Endothelial cell of umbilical vein (primary cell): ENCODE data around the gene NTRK1. TPM values are rescaled to one million over a fixed set of nuclear protein-coding genes. Genes with fewer than 3 reads are reported as not detected.

Source experiments
- BruUV-seq: library from RNA; stranded (reverse); fragments of 400-500 nt; replicated peaks from 2 replicates; lab custom pipeline; 2021; lab: Mats Ljungman, UMichigan
- CTCF ChIA-PET: fragments of 300-600, 350-600 bp; sonication (Branson Sonifier 250); formaldehyde crosslinking; loops from one replicate; lab custom pipeline; 2021; ENCODE audit warnings: antibody characterized with exemption, inconsistent platforms; lab: Charles Lee
- POLR2A ChIA-PET: fragments of 300-600, 350-600 bp; sonication (Branson Sonifier 250); formaldehyde crosslinking; loops from one replicate; lab custom pipeline; 2021; ENCODE audit warnings: antibody characterized with exemption, inconsistent platforms; lab: Charles Lee
- DNase-seq: peaks from one replicate; pipeline ENCODE4 v3.0.0-alpha.2; 2011; ENCODE audit warnings: low read depth, low spot score
- FAIRE-seq: peaks from 2 replicates; lab custom pipeline; 2011; peaks lifted over from hg19 to GRCh38; lab: Jason Lieb, UNC
- H2AFZ ChIP-seq: 2 replicates; pipeline ENCODE4 v1.6.0; 2012; ENCODE audit warnings: low read depth, low read length, control low read depth, inconsistent platforms
- H3K27ac ChIP-seq: 2 replicates; pipeline ENCODE4 v1.5.1; 2011; ENCODE audit warnings: low read depth, mild to moderate bottlenecking, control low read depth, low read length, moderate library complexity; ENCODE audit not compliant: insufficient read depth
- H3K27me3 ChIP-seq, 2 experiments: 2 replicates each; pipeline versions ENCODE4 v1.6.0 to v1.6.1; 2011; ENCODE audit warnings: low read length in 2 of 2, mixed read lengths in 1 of 2; ENCODE audit not compliant: control insufficient read depth in 2 of 2, insufficient read depth in 2 of 2
- H3K36me3 ChIP-seq, 2 experiments: 2 replicates in 1 of 2; 3 replicates in 1 of 2; pipeline ENCODE4 v1.5.1; 2011; ENCODE audit warnings: low read length in 2 of 2, mild to moderate bottlenecking in 1 of 2, moderate library complexity in 1 of 2; ENCODE audit not compliant: control insufficient read depth in 2 of 2, insufficient read depth in 2 of 2; ENCODE audit errors: extremely low read depth in 1 of 2
- H3K4me1 ChIP-seq: 3 replicates; pipeline ENCODE4 v1.5.1; 2011; ENCODE audit warnings: mild to moderate bottlenecking, low read length; ENCODE audit not compliant: control insufficient read depth, insufficient read depth; ENCODE audit errors: extremely low read depth
- H3K4me2 ChIP-seq: 2 replicates; pipeline ENCODE4 v1.6.1; 2011; ENCODE audit warnings: low read length, control low read depth, mixed read lengths; ENCODE audit not compliant: insufficient read depth
- H3K4me3 ChIP-seq, 3 experiments: fragments of 200-600 bp in 1 of 3; sonication (generic), shearing (Covaris generic) in 1 of 3; replicated peaks in 1 of 3; 2 replicates each; pipeline ENCODE4 v1.5.1; 2011 to 2016; ENCODE audit warnings: control low read depth in 3 of 3, low read length in 3 of 3, mild to moderate bottlenecking in 2 of 3, inconsistent platforms in 1 of 3, low read depth in 1 of 3, moderate library complexity in 1 of 3; ENCODE audit not compliant: insufficient read depth in 1 of 3
- H3K79me2 ChIP-seq: 2 replicates; pipeline ENCODE4 v1.6.0; 2012; ENCODE audit warnings: low read length, inconsistent platforms; ENCODE audit not compliant: control insufficient read depth, insufficient read depth
- H3K9ac ChIP-seq: replicated peaks from 2 replicates; pipeline ENCODE3; 2011; ENCODE audit warnings: low read length, control low read depth; ENCODE audit not compliant: insufficient read depth; ENCODE audit errors: extremely low read depth
- H3K9me1 ChIP-seq: replicated peaks from 3 replicates; pipeline ENCODE4 v1.6.0; 2011; ENCODE audit warnings: mild to moderate bottlenecking, low read length; ENCODE audit not compliant: control insufficient read depth, insufficient read depth; ENCODE audit errors: extremely low read depth
- H3K9me3 ChIP-seq: replicated peaks from 2 replicates; pipeline ENCODE4 v1.5.1; 2012; ENCODE audit warnings: low read length, inconsistent platforms; ENCODE audit not compliant: control insufficient read depth, insufficient read depth
- H4K20me1 ChIP-seq: replicated peaks from 2 replicates; pipeline ENCODE3; 2011; ENCODE audit warnings: mild to moderate bottlenecking, low read length; ENCODE audit not compliant: control insufficient read depth, insufficient read depth; ENCODE audit errors: extremely low read depth
- CTCF ChIP-seq, 2 donors: IDR thresholded peaks; 1 replicate in 1 of 2; 2 replicates in 1 of 2; pipeline ENCODE4 v1.5.1; 2011; ENCODE audit warnings: low read length in 2 of 2, mild to moderate bottlenecking in 2 of 2, moderate library complexity in 2 of 2, control low read depth in 1 of 2, inconsistent platforms in 1 of 2, low read depth in 1 of 2; ENCODE audit not compliant: insufficient read depth in 1 of 2; ENCODE audit errors: extremely low read depth in 1 of 2
- EZH2 ChIP-seq: IDR thresholded peaks from 2 replicates; pipeline ENCODE4 v1.6.1; 2012; ENCODE audit warnings: borderline replicate concordance, low read depth, mild to moderate bottlenecking, moderate library complexity, low read length, inconsistent platforms; ENCODE audit not compliant: severe bottlenecking
- FOS ChIP-seq: IDR thresholded peaks from 2 replicates; pipeline ENCODE4 v1.6.1; 2011; ENCODE audit warnings: mild to moderate bottlenecking, low read length, moderate library complexity, borderline replicate concordance; ENCODE audit not compliant: insufficient read depth
- GATA2 ChIP-seq: IDR thresholded peaks from 2 replicates; pipeline ENCODE4 v1.7.0; 2011; ENCODE audit warnings: low read depth, mild to moderate bottlenecking, moderate library complexity, mixed read lengths, low read length; ENCODE audit not compliant: insufficient read length, insufficient read depth
- JUN ChIP-seq: IDR thresholded peaks from 2 replicates; pipeline ENCODE4 v1.6.1; 2011; ENCODE audit warnings: borderline replicate concordance, low read depth; ENCODE audit not compliant: insufficient read length, insufficient read depth
- MAX ChIP-seq: IDR thresholded peaks from 2 replicates; pipeline ENCODE4 v1.6.1; 2011; ENCODE audit not compliant: insufficient read depth, insufficient read length
- MYC ChIP-seq: IDR thresholded peaks from one replicate; pipeline ENCODE4 v1.6.1; 2011; ENCODE audit warnings: mild to moderate bottlenecking, low read depth, low read length
- POLR2A ChIP-seq: IDR thresholded peaks from 2 replicates; pipeline ENCODE4 v1.6.1; 2012; ENCODE audit warnings: low read depth, mild to moderate bottlenecking, control low read depth, low read length
- POLR2AphosphoS5 ChIP-seq: IDR thresholded peaks from 2 replicates; pipeline ENCODE4 v1.6.1; 2012; ENCODE audit warnings: low read depth, mild to moderate bottlenecking, control low read depth, low read length, moderate library complexity; ENCODE audit not compliant: insufficient read depth
- dilution Hi-C: fragments of 300-500 bp; cut with MboI; formaldehyde crosslinking; loops from one replicate; pipeline ENCODE4 v1.15.0; 2019; ENCODE audit warnings: low sequenced_read_pairs; ENCODE audit not compliant: extremely low pct_ligation_motif_present
- intact Hi-C: fragments of 100-400 bp; cut with micrococcal nuclease; formaldehyde crosslinking; loops from one replicate; pipeline ENCODE4 v1.10.0; 2022
- polyA plus RNA-seq, 4 experiments: library from polyadenylated mRNA; depleted of rRNA in 3 of 4; stranded (reverse) in 3 of 4; unstranded in 1 of 4; fragments of >200 nt; gene quantifications; 2 replicates each; pipeline versions ENCODE4 v1.2.1 to v1.2.3, GENCODE V29; 2011 to 2012; ENCODE audit warnings: missing spikeins in 1 of 4
- total RNA-seq: library from RNA; stranded (reverse); gene quantifications from 2 replicates; pipeline ENCODE4 v1.2.3, GENCODE V29; 2021

The NTRK1 gene
- total and polyA plus RNA-seq, 2 donors (not counting 3 experiments of a cell fraction or from before 2014, with no cell fraction given), result 0.07 TPM; not detected in 1

GRCh38 chr1:156883919-156884318 is 23.3 kb downstream of the NTRK1 start:
- Histone ChIP-seq H3K27ac (no peak overlapping the region), H3K9me3 (no peaks in the 10 kb centered on the region), H3K36me3 (no peaks in the 10 kb centered on the region), H3K9ac (no peak overlapping the region), H3K79me2 (no peaks in the 10 kb centered on the region), H2AFZ (no peak overlapping the region), H3K27me3 (peaks cover 5 to 22% of the 10 kb centered on the region in 2 experiments), H4K20me1 (no peaks in the 10 kb centered on the region), H3K9me1 (no peaks in the 10 kb centered on the region), H3K4me3 (no peak overlapping the region), H3K4me1 (peaks cover 2% of the 10 kb centered on the region), H3K4me2 (no peak overlapping the region)
- ChIA-PET POLR2A (no interaction called here), CTCF (interaction anchor here (1.0 to 5.6 kb wide), 6 partner anchors 9 to 194 kb away, joined by 3 to 35 read pairs (median 6); partner anchors contain the start of genes NTRK1 and PEAR1)
- intact Hi-C loops (no loop called here), dilution Hi-C loops (no loop called here)
- DNase-seq (no peak), FAIRE-seq (no peak)
- TF ChIP-seq POLR2A, result no peak
- no peak for TF ChIP-seq MAX
- TF ChIP-seq MYC, result no peak
- TF ChIP-seq FOS, result no peak
- no peak for TF ChIP-seq EZH2
- TF ChIP-seq POLR2AphosphoS5, result no peak
- no peak for TF ChIP-seq JUN
- no peak for TF ChIP-seq GATA2
- TF ChIP-seq CTCF (IDR thresholded peaks at IDR 0.05; ENCODE audit: extremely low read depth in 1 of 2, insufficient read depth in 1 of 2, low read depth in 1 of 2, low read length in 2 of 2), result no peak
- BruUV-seq, result no TSS peak
